ENCODE data around the gene EML1. TPM values are rescaled to one million over a fixed set of nuclear protein-coding genes. Genes with fewer than 3 reads are reported as not detected.
A peak's percentile ranks its signal among the peaks of the same experiment; 100 is the strongest.

EML1 gene
- total RNA-seq, 5 donors from 2014 or later (not counting 1 experiment from before 2014, with no cell fraction given): 0.53 to 1.4 (median 0.60) TPM; not detected in 2

DNA sequence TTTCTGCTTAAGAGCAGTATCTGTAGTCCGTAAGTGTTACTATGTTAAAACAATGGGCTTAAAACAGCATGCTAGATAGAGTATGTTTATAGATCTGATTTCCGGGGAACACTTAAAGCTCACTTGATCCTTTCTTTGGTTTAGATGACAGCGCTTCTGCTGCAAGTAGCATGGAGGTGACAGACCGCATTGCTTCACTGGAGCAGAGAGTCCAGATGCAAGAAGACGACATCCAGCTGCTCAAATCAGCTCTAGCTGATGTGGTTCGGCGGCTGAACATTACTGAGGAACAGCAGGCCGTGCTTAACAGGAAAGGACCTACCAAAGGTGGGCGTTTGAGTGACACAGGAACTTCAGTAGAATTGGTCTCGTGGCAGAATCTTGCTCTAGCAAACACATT is 57.5 kb downstream of the EML1 start:
- H3K27ac ChIP-seq (ENCODE audit: low read length): no peak overlapping the region
- WGBS (ENCODE audit: insufficient coverage): 83% methylated on average over 9 of the region's 10 CpGs
- peaks cover 4 to 14% (median 8%) of the 10 kb centered on the region in 3 donors for H3K9me3 Mint-ChIP-seq
- H3K36me3 ChIP-seq (ENCODE audit: control insufficient read depth in 2 of 2, extremely low read depth in 1 of 2, insufficient read depth in 1 of 2, low read length in 1 of 2): no peaks in the 10 kb centered on the region
- ATAC-seq (replicated peaks in 1 of 4): no peak
- POLR2A ChIA-PET: interaction anchor here in 1 of 2 donors (1.0 kb wide), 1 partner anchor 30 kb away, joined by 3 read pairs; no protein-coding TSS in a partner anchor
- H3K27me3 ChIP-seq (replicated peaks in 1 of 2; ENCODE audit: control insufficient read depth in 2 of 2, extremely low read depth in 1 of 2, insufficient read depth in 2 of 2, low read length in 1 of 2): peaks cover 4 to 21% of the 10 kb centered on the region in 2 experiments
- CTCF ChIA-PET: no interaction called here
- peaks cover 32 to 43% of the 10 kb centered on the region in 2 donors for H3K27me3 Mint-ChIP-seq
- no peak overlapping the region for H3K27ac Mint-ChIP-seq
- no peak for DNase-seq
- no peak overlapping the region for H3K4me3 ChIP-seq (ENCODE audit: control insufficient read depth in 1 of 2, extremely low read depth in 1 of 2, low read length in 1 of 2)
- no peak overlapping the region for H3K4me3 Mint-ChIP-seq
- H3K36me3 Mint-ChIP-seq: peaks cover 5% of the 10 kb centered on the region
- H3K4me1 Mint-ChIP-seq: no peaks in the 10 kb centered on the region
- no peaks in the 10 kb centered on the region for H3K4me1 ChIP-seq (ENCODE audit: control insufficient read depth in 1 of 2, extremely low read depth in 1 of 2, insufficient read depth in 2 of 2, low read length in 2 of 2)
- peaks cover 2% of the 10 kb centered on the region for H3K9me3 ChIP-seq

- Mint-ChIP-seq H3K36me3 (no peaks in the 10 kb centered on the region), H3K4me1 (no peaks in the 10 kb centered on the region), H3K27ac (no peak overlapping the region), H3K27me3 (peaks cover 35 to 44% of the 10 kb centered on the region in 2 donors), H3K4me3 (no peak overlapping the region), H3K9me3 (peaks cover 0 to 5% (median under 1%) of the 10 kb centered on the region in 3 donors)
- ATAC-seq (replicated peaks in 1 of 4) (no peak), DNase-seq (no peak)
- Histone ChIP-seq H3K4me3 (ENCODE audit: control insufficient read depth in 1 of 2, extremely low read depth in 1 of 2, low read length in 1 of 2) (no peak overlapping the region), H3K9me3 (no peaks in the 10 kb centered on the region), H3K27me3 (replicated peaks in 1 of 2; ENCODE audit: control insufficient read depth in 2 of 2, extremely low read depth in 1 of 2, insufficient read depth in 2 of 2, low read length in 1 of 2) (peaks cover 6 to 23% of the 10 kb centered on the region in 2 experiments), H3K36me3 (ENCODE audit: control insufficient read depth in 2 of 2, extremely low read depth in 1 of 2, insufficient read depth in 1 of 2, low read length in 1 of 2) (no peaks in the 10 kb centered on the region), H3K27ac (ENCODE audit: low read length) (no peak overlapping the region), H3K4me1 (ENCODE audit: control insufficient read depth in 1 of 2, extremely low read depth in 1 of 2, insufficient read depth in 2 of 2, low read length in 2 of 2) (no peaks in the 10 kb centered on the region)
- ChIA-PET CTCF (no interaction called here), POLR2A (no interaction called here)
- whole genome bisulfite sequencing (ENCODE audit: insufficient coverage): no CpG with 5 or more reads among the region's 4 CpGs
These were observed 59.4 kb downstream of the EML1 start for GRCh38 chr14:99852578-99852977.

DNA sequence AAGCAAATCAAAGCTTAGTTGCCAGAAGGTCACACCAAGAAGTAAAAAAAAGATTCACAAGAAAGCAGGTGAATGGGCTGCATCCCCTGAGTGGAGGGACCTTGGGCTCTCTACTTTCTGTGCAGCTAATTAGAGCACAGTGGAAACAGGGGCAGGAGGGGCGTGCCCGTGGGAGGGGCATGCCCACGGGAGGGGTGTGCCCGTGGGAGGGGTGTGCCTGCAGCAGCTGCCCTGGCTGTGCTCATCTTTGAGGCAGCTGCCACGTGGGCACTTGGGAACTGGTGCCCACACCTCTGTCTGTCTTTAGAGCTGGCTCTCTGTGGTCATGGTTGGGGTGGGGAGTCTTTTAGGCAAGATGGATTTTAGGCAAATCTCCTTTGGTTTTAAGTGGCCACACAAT is 60.0 kb downstream of the EML1 start:
- ATAC-seq (replicated peaks in 1 of 4) (peak in 1 of 4 experiments; percentile 23), DNase-seq (no peak)
- no peaks in the 10 kb centered on the region for H3K9me3 ChIP-seq
- Mint-ChIP-seq H3K27me3 (peaks cover 36 to 41% of the 10 kb centered on the region in 2 donors), H3K4me3 (no peak overlapping the region), H3K27ac (no peak overlapping the region), H3K36me3 (no peaks in the 10 kb centered on the region), H3K4me1 (no peaks in the 10 kb centered on the region), H3K9me3 (no peaks in the 10 kb centered on the region)
- H3K27ac ChIP-seq (ENCODE audit: low read length): no peak overlapping the region
- H3K27me3 ChIP-seq (replicated peaks in 1 of 2; ENCODE audit: control insufficient read depth in 2 of 2, extremely low read depth in 1 of 2, insufficient read depth in 2 of 2, low read length in 1 of 2): peaks cover 6 to 23% of the 10 kb centered on the region in 2 experiments
- H3K36me3 ChIP-seq (ENCODE audit: control insufficient read depth in 2 of 2, extremely low read depth in 1 of 2, insufficient read depth in 1 of 2, low read length in 1 of 2): no peaks in the 10 kb centered on the region
- ChIA-PET POLR2A (no interaction called here), CTCF (no interaction called here)
- no peak overlapping the region for H3K4me3 ChIP-seq (ENCODE audit: control insufficient read depth in 1 of 2, extremely low read depth in 1 of 2, low read length in 1 of 2)
- WGBS (ENCODE audit: insufficient coverage): 22% methylated on average over 5 of the region's 5 CpGs
- H3K4me1 ChIP-seq (ENCODE audit: control insufficient read depth in 1 of 2, extremely low read depth in 1 of 2, insufficient read depth in 2 of 2, low read length in 2 of 2): no peaks in the 10 kb centered on the region

GRCh38 chr14:99854831-99855230 is 61.6 kb downstream of the EML1 start:
- no peak overlapping the region for H3K27ac Mint-ChIP-seq
- WGBS (ENCODE audit: insufficient coverage): 73% methylated on average over 4 of the region's 5 CpGs
- no peak for ATAC-seq (replicated peaks in 1 of 4)
- ChIA-PET CTCF (no interaction called here), POLR2A (no interaction called here)
- H3K4me3 Mint-ChIP-seq: no peak overlapping the region
- H3K9me3 ChIP-seq: no peaks in the 10 kb centered on the region
- H3K4me3 ChIP-seq (ENCODE audit: control insufficient read depth in 1 of 2, extremely low read depth in 1 of 2, low read length in 1 of 2): no peak overlapping the region
- peaks cover 31 to 37% of the 10 kb centered on the region in 2 donors for H3K27me3 Mint-ChIP-seq
- H3K4me1 ChIP-seq (ENCODE audit: control insufficient read depth in 1 of 2, extremely low read depth in 1 of 2, insufficient read depth in 2 of 2, low read length in 2 of 2): no peaks in the 10 kb centered on the region
- H3K9me3 Mint-ChIP-seq: no peaks in the 10 kb centered on the region
- no peaks in the 10 kb centered on the region for H3K36me3 ChIP-seq (ENCODE audit: control insufficient read depth in 2 of 2, extremely low read depth in 1 of 2, insufficient read depth in 1 of 2, low read length in 1 of 2)
- no peaks in the 10 kb centered on the region for H3K4me1 Mint-ChIP-seq
- no peak overlapping the region for H3K27ac ChIP-seq (ENCODE audit: low read length)
- DNase-seq: no peak
- no peaks in the 10 kb centered on the region for H3K36me3 Mint-ChIP-seq
- peaks cover 6 to 24% of the 10 kb centered on the region in 2 experiments for H3K27me3 ChIP-seq (replicated peaks in 1 of 2; ENCODE audit: control insufficient read depth in 2 of 2, extremely low read depth in 1 of 2, insufficient read depth in 2 of 2, low read length in 1 of 2)

DNA sequence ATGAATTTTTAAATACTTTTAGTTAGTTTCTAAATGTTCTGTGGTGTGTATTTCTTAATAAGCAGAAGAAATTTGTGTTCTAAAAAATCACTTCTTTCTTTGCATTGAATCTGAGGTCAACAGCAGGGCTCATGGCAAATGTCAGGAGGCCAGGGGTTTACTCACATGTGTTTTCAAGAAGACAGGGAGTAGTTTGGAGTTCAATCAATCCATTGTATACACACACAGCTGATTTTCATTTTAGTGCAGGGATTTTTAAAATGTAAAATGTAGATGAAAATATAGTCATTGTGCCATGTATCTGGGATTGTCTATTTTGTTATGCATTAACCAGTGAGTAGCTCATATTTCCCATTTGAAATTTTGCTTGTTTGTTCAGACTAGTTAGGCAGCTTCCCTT is 62.1 kb downstream of the EML1 start:
- no peaks in the 10 kb centered on the region for H3K9me3 ChIP-seq
- no peak overlapping the region for H3K27ac Mint-ChIP-seq
- no peaks in the 10 kb centered on the region for H3K4me1 Mint-ChIP-seq
- no peaks in the 10 kb centered on the region for H3K9me3 Mint-ChIP-seq
- no peaks in the 10 kb centered on the region for H3K4me1 ChIP-seq (ENCODE audit: control insufficient read depth in 1 of 2, extremely low read depth in 1 of 2, insufficient read depth in 2 of 2, low read length in 2 of 2)
- DNase-seq: no peak
- POLR2A ChIA-PET: no interaction called here
- H3K36me3 ChIP-seq (ENCODE audit: control insufficient read depth in 2 of 2, extremely low read depth in 1 of 2, insufficient read depth in 1 of 2, low read length in 1 of 2): no peaks in the 10 kb centered on the region
- no peak overlapping the region for H3K4me3 ChIP-seq (ENCODE audit: control insufficient read depth in 1 of 2, extremely low read depth in 1 of 2, low read length in 1 of 2)
- H3K27ac ChIP-seq (ENCODE audit: low read length): no peak overlapping the region
- no peaks in the 10 kb centered on the region for H3K36me3 Mint-ChIP-seq
- no peak overlapping the region for H3K4me3 Mint-ChIP-seq
- no peak for ATAC-seq (replicated peaks in 1 of 4)
- H3K27me3 Mint-ChIP-seq: peaks cover 27 to 36% of the 10 kb centered on the region in 2 donors
- peaks cover 6 to 25% of the 10 kb centered on the region in 2 experiments for H3K27me3 ChIP-seq (replicated peaks in 1 of 2; ENCODE audit: control insufficient read depth in 2 of 2, extremely low read depth in 1 of 2, insufficient read depth in 2 of 2, low read length in 1 of 2)
- CTCF ChIA-PET: no interaction called here

GRCh38 chr14:99857551-99857950 is 64.3 kb downstream of the EML1 start:
- ATAC-seq (replicated peaks in 1 of 4) (no peak), DNase-seq (no peak)
- ChIA-PET CTCF (no interaction called here), POLR2A (no interaction called here)
- Histone ChIP-seq H3K4me1 (ENCODE audit: control insufficient read depth in 1 of 2, extremely low read depth in 1 of 2, insufficient read depth in 2 of 2, low read length in 2 of 2) (no peaks in the 10 kb centered on the region), H3K4me3 (ENCODE audit: control insufficient read depth in 1 of 2, extremely low read depth in 1 of 2, low read length in 1 of 2) (no peak overlapping the region), H3K27me3 (replicated peaks in 1 of 2; ENCODE audit: control insufficient read depth in 2 of 2, extremely low read depth in 1 of 2, insufficient read depth in 2 of 2, low read length in 1 of 2) (peaks cover 8 to 17% of the 10 kb centered on the region in 2 experiments), H3K9me3 (no peaks in the 10 kb centered on the region), H3K27ac (ENCODE audit: low read length) (no peak overlapping the region), H3K36me3 (ENCODE audit: control insufficient read depth in 2 of 2, extremely low read depth in 1 of 2, insufficient read depth in 1 of 2, low read length in 1 of 2) (no peaks in the 10 kb centered on the region)
- H3K36me3 Mint-ChIP-seq: no peaks in the 10 kb centered on the region
- no peaks in the 10 kb centered on the region for H3K4me1 Mint-ChIP-seq
- H3K9me3 Mint-ChIP-seq: no peaks in the 10 kb centered on the region
- H3K27ac Mint-ChIP-seq: no peak overlapping the region
- H3K27me3 Mint-ChIP-seq: peaks cover 18 to 20% of the 10 kb centered on the region in 2 donors
- no peak overlapping the region for H3K4me3 Mint-ChIP-seq
- WGBS (ENCODE audit: insufficient coverage): no CpG with 5 or more reads among the region's 1 CpG

DNA sequence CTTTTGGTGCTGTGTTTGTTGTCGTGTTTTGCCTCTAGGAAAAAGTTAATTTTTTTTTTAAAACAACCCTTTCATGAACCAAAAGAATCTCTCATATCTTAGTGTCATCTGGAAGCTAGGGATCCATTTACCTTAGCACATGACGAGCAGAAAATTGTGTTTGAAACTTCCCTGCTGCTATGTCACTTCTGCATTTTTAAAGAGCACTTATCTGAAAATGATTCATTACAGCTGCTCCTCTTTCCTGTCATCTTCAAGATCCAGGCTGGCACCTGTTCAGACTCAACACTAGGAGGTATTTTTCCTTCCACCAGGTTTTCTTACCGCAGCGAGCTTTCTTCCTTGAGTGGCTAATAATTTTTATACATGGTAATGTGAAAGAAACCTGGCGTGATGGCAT is 67.0 kb downstream of the EML1 start:
- H3K36me3 Mint-ChIP-seq: no peaks in the 10 kb centered on the region
- no peaks in the 10 kb centered on the region for H3K9me3 Mint-ChIP-seq
- ChIA-PET POLR2A (no interaction called here), CTCF (no interaction called here)
- Histone ChIP-seq H3K4me1 (ENCODE audit: control insufficient read depth in 1 of 2, extremely low read depth in 1 of 2, insufficient read depth in 2 of 2, low read length in 2 of 2) (no peaks in the 10 kb centered on the region), H3K27ac (ENCODE audit: low read length) (no peak overlapping the region), H3K9me3 (no peaks in the 10 kb centered on the region), H3K27me3 (replicated peaks in 1 of 2; ENCODE audit: control insufficient read depth in 2 of 2, extremely low read depth in 1 of 2, insufficient read depth in 2 of 2, low read length in 1 of 2) (peaks cover 8% of the 10 kb centered on the region in 2 experiments), H3K36me3 (ENCODE audit: control insufficient read depth in 2 of 2, extremely low read depth in 1 of 2, insufficient read depth in 1 of 2, low read length in 1 of 2) (no peaks in the 10 kb centered on the region), H3K4me3 (ENCODE audit: control insufficient read depth in 1 of 2, extremely low read depth in 1 of 2, low read length in 1 of 2) (no peak overlapping the region)
- 36% methylated on average over 1 of the region's 5 CpGs for WGBS (ENCODE audit: insufficient coverage)
- no peaks in the 10 kb centered on the region for H3K4me1 Mint-ChIP-seq
- H3K4me3 Mint-ChIP-seq: no peak overlapping the region
- H3K27me3 Mint-ChIP-seq: peaks cover 15 to 19% of the 10 kb centered on the region in 2 donors
- no peak overlapping the region for H3K27ac Mint-ChIP-seq
- no peak for ATAC-seq (replicated peaks in 1 of 4)
- no peak for DNase-seq
